Measurements from ENCODE around the gene CAMK1D. TPM values are rescaled to one million over a fixed set of nuclear protein-coding genes. Genes with fewer than 3 reads are reported as not detected.

Gene CAMK1D
- total and polyA plus RNA-seq, 4 experiments from 2014 or later: 5.2 to 22.2 (median 19.4) TPM

- intact Hi-C loops (cut with micrococcal nuclease): no loop called here
- Mint-ChIP-seq H3K36me3 (peaks cover 4 to 15% of the 10 kb centered on the region in 2 donors), H3K4me1 (peaks cover 8 to 19% (median 16%) of the 10 kb centered on the region in 4 donors), H3K27me3 (no peaks in the 10 kb centered on the region), H3K4me3 (no peak overlapping the region), H3K9me3 (no peaks in the 10 kb centered on the region), H3K27ac (peak overlapping the region in 1 of 7 donors; percentile 8)
- H3K4me1 ChIP-seq (ENCODE audit: insufficient read depth, low read length): no peaks in the 10 kb centered on the region
- ChIA-PET CTCF (ENCODE audit: partially characterized antibody) (no interaction called here), POLR2A (ENCODE audit: partially characterized antibody) (no interaction called here)
- no peaks in the 10 kb centered on the region for H3K9me3 ChIP-seq (ENCODE audit: control insufficient read depth in 1 of 2, low read length in 2 of 2)
- no peak overlapping the region for H3K27ac ChIP-seq (ENCODE audit: low read depth, low read length)
- H3K27me3 ChIP-seq (ENCODE audit: insufficient read depth, low read length): no peaks in the 10 kb centered on the region
- H3K36me3 ChIP-seq (ENCODE audit: insufficient read depth, low read length): no peaks in the 10 kb centered on the region
- H3K4me3 ChIP-seq (ENCODE audit: low read length in 2 of 2): no peak overlapping the region
- DNase-seq: no peak
These were observed 110.0 kb downstream of the CAMK1D start for GRCh38 chr10:12459340-12459739.

- Mint-ChIP-seq H3K4me1 (peaks cover 8 to 20% (median 16%) of the 10 kb centered on the region in 4 donors), H3K27me3 (no peaks in the 10 kb centered on the region), H3K9me3 (no peaks in the 10 kb centered on the region), H3K36me3 (peaks cover 4 to 15% of the 10 kb centered on the region in 2 donors), H3K4me3 (no peak overlapping the region), H3K27ac (peak overlapping the region in 1 of 7 donors; percentile 8)
- intact Hi-C loops (cut with micrococcal nuclease): no loop called here
- no peak for DNase-seq
- POLR2A ChIA-PET (ENCODE audit: partially characterized antibody): no interaction called here
- no peak overlapping the region for H3K4me3 ChIP-seq (ENCODE audit: low read length in 2 of 2)
- no peaks in the 10 kb centered on the region for H3K36me3 ChIP-seq (ENCODE audit: insufficient read depth, low read length)
- CTCF ChIA-PET (ENCODE audit: partially characterized antibody): no interaction called here
- no peaks in the 10 kb centered on the region for H3K9me3 ChIP-seq (ENCODE audit: control insufficient read depth in 1 of 2, low read length in 2 of 2)
- H3K27me3 ChIP-seq (ENCODE audit: insufficient read depth, low read length): no peaks in the 10 kb centered on the region
- no peak overlapping the region for H3K27ac ChIP-seq (ENCODE audit: low read depth, low read length)
- no peaks in the 10 kb centered on the region for H3K4me1 ChIP-seq (ENCODE audit: insufficient read depth, low read length)
These were observed 110.4 kb downstream of the CAMK1D start for GRCh38 chr10:12459762-12460161.

- H3K4me1 Mint-ChIP-seq: peaks cover 7 to 34% (median 16%) of the 10 kb centered on the region in 4 donors
- Histone ChIP-seq H3K27me3 (ENCODE audit: insufficient read depth, low read length) (no peaks in the 10 kb centered on the region), H3K4me3 (ENCODE audit: low read length in 2 of 2) (no peak overlapping the region), H3K9me3 (ENCODE audit: control insufficient read depth in 1 of 2, low read length in 2 of 2) (no peaks in the 10 kb centered on the region), H3K36me3 (ENCODE audit: insufficient read depth, low read length) (no peaks in the 10 kb centered on the region), H3K4me1 (ENCODE audit: insufficient read depth, low read length) (peaks cover 6% of the 10 kb centered on the region), H3K27ac (ENCODE audit: low read depth, low read length) (no peak overlapping the region)
- no peak overlapping the region for H3K4me3 Mint-ChIP-seq
- ChIA-PET CTCF (ENCODE audit: partially characterized antibody) (no interaction called here), POLR2A (ENCODE audit: partially characterized antibody) (no interaction called here)
- H3K27me3 Mint-ChIP-seq: no peaks in the 10 kb centered on the region
- peaks cover 0 to 2% (median 0%) of the 10 kb centered on the region in 8 donors for H3K9me3 Mint-ChIP-seq
- H3K36me3 Mint-ChIP-seq: peaks cover 3 to 10% of the 10 kb centered on the region in 2 donors
- DNase-seq: no peak
- no peak overlapping the region for H3K27ac Mint-ChIP-seq
- intact Hi-C loops (cut with micrococcal nuclease): no loop called here
These were observed 114.1 kb downstream of the CAMK1D start for GRCh38 chr10:12463459-12463838.

- Mint-ChIP-seq H3K27ac (peak overlapping the region in 2 of 7 donors; percentile 1 to 12), H3K27me3 (no peaks in the 10 kb centered on the region), H3K9me3 (peaks cover 0 to 2% (median 0%) of the 10 kb centered on the region in 8 donors), H3K4me1 (peaks cover 9 to 39% (median 17%) of the 10 kb centered on the region in 4 donors), H3K36me3 (peaks cover 3 to 10% of the 10 kb centered on the region in 2 donors), H3K4me3 (no peak overlapping the region)
- no peak for DNase-seq
- no peak overlapping the region for H3K27ac ChIP-seq (ENCODE audit: low read depth, low read length)
- ChIA-PET CTCF (ENCODE audit: partially characterized antibody) (no interaction called here), POLR2A (ENCODE audit: partially characterized antibody) (no interaction called here)
- H3K4me1 ChIP-seq (ENCODE audit: insufficient read depth, low read length): peaks cover 6% of the 10 kb centered on the region
- H3K4me3 ChIP-seq (ENCODE audit: low read length in 2 of 2): no peak overlapping the region
- H3K9me3 ChIP-seq (ENCODE audit: control insufficient read depth in 1 of 2, low read length in 2 of 2): no peaks in the 10 kb centered on the region
- intact Hi-C loops (cut with micrococcal nuclease): no loop called here
- H3K27me3 ChIP-seq (ENCODE audit: insufficient read depth, low read length): no peaks in the 10 kb centered on the region
- no peaks in the 10 kb centered on the region for H3K36me3 ChIP-seq (ENCODE audit: insufficient read depth, low read length)
These were observed 116.2 kb downstream of the CAMK1D start for GRCh38 chr10:12465385-12466136.

- Mint-ChIP-seq H3K9me3 (peaks cover 0 to 2% (median 0%) of the 10 kb centered on the region in 8 donors), H3K4me1 (peaks cover 12 to 43% (median 18%) of the 10 kb centered on the region in 4 donors), H3K27me3 (no peaks in the 10 kb centered on the region), H3K4me3 (no peak overlapping the region), H3K27ac (peak overlapping the region in 5 of 7 donors; percentile 50 to 82 (median 69)), H3K36me3 (peaks cover 0 to 7% of the 10 kb centered on the region in 2 donors)
- intact Hi-C loops (cut with micrococcal nuclease): no loop called here
- CTCF ChIA-PET (ENCODE audit: partially characterized antibody): interaction anchor here (0.8 kb wide), 1 partner anchor 217 kb away, joined by 3 read pairs; no protein-coding TSS in a partner anchor
- no peaks in the 10 kb centered on the region for H3K36me3 ChIP-seq (ENCODE audit: insufficient read depth, low read length)
- H3K27ac ChIP-seq (ENCODE audit: low read depth, low read length): no peak overlapping the region
- no peaks in the 10 kb centered on the region for H3K9me3 ChIP-seq (ENCODE audit: control insufficient read depth in 1 of 2, low read length in 2 of 2)
- DNase-seq: no peak
- H3K4me1 ChIP-seq (ENCODE audit: insufficient read depth, low read length): peaks cover 6% of the 10 kb centered on the region
- H3K27me3 ChIP-seq (ENCODE audit: insufficient read depth, low read length): no peaks in the 10 kb centered on the region
- POLR2A ChIA-PET (ENCODE audit: partially characterized antibody): no interaction called here
- H3K4me3 ChIP-seq (ENCODE audit: low read length in 2 of 2): no peak overlapping the region
These were observed 117.5 kb downstream of the CAMK1D start for GRCh38 chr10:12466704-12467305.

GRCh38 chr10:12469345-12469744 is 120.0 kb downstream of the CAMK1D start:
- Histone ChIP-seq H3K27me3 (ENCODE audit: insufficient read depth, low read length) (no peaks in the 10 kb centered on the region), H3K4me3 (ENCODE audit: low read length in 2 of 2) (no peak overlapping the region), H3K27ac (ENCODE audit: low read depth, low read length) (no peak overlapping the region), H3K36me3 (ENCODE audit: insufficient read depth, low read length) (no peaks in the 10 kb centered on the region), H3K4me1 (ENCODE audit: insufficient read depth, low read length) (peaks cover 6% of the 10 kb centered on the region), H3K9me3 (ENCODE audit: control insufficient read depth in 1 of 2, low read length in 2 of 2) (no peaks in the 10 kb centered on the region)
- peaks cover 0 to 4% (median 0%) of the 10 kb centered on the region in 8 donors for H3K9me3 Mint-ChIP-seq
- no peak overlapping the region for H3K27ac Mint-ChIP-seq
- H3K4me1 Mint-ChIP-seq: peaks cover 17 to 40% (median 24%) of the 10 kb centered on the region in 4 donors
- no peaks in the 10 kb centered on the region for H3K27me3 Mint-ChIP-seq
- no peak overlapping the region for H3K4me3 Mint-ChIP-seq
- peaks cover 2 to 12% of the 10 kb centered on the region in 2 donors for H3K36me3 Mint-ChIP-seq
- ChIA-PET CTCF (ENCODE audit: partially characterized antibody) (interaction anchor here (1.1 kb wide), 1 partner anchor 15 kb away, joined by 3 read pairs; no protein-coding TSS in a partner anchor), POLR2A (ENCODE audit: partially characterized antibody) (no interaction called here)
- DNase-seq: no peak
- intact Hi-C loops (cut with micrococcal nuclease): no loop called here

- H3K4me3 Mint-ChIP-seq: no peak overlapping the region
These were observed 121.4 kb downstream of the CAMK1D start for GRCh38 chr10:12470719-12471118.

More at GRCh38 chr10:12470719-12471118, 121.4 kb downstream of the CAMK1D start:
- H3K27ac Mint-ChIP-seq: peak overlapping the region in 3 of 7 donors; percentile 2 to 81 (median 15)
- no peak for DNase-seq
- Histone ChIP-seq H3K9me3 (ENCODE audit: control insufficient read depth in 1 of 2, low read length in 2 of 2) (no peaks in the 10 kb centered on the region), H3K27ac (ENCODE audit: low read depth, low read length) (no peak overlapping the region), H3K4me3 (ENCODE audit: low read length in 2 of 2) (no peak overlapping the region), H3K27me3 (ENCODE audit: insufficient read depth, low read length) (no peaks in the 10 kb centered on the region), H3K36me3 (ENCODE audit: insufficient read depth, low read length) (no peaks in the 10 kb centered on the region), H3K4me1 (ENCODE audit: insufficient read depth, low read length) (peaks cover 6% of the 10 kb centered on the region)
- H3K9me3 Mint-ChIP-seq: peaks cover 0 to 7% (median 0%) of the 10 kb centered on the region in 8 donors
- ChIA-PET CTCF (ENCODE audit: partially characterized antibody) (interaction anchor here (1.1 kb wide), 1 partner anchor 14 kb away, joined by 3 read pairs; no protein-coding TSS in a partner anchor), POLR2A (ENCODE audit: partially characterized antibody) (no interaction called here)
- intact Hi-C loops (cut with micrococcal nuclease): no loop called here
- no peaks in the 10 kb centered on the region for H3K27me3 Mint-ChIP-seq
- H3K4me1 Mint-ChIP-seq: peaks cover 17 to 40% (median 28%) of the 10 kb centered on the region in 4 donors
- H3K36me3 Mint-ChIP-seq: peaks cover 2 to 21% of the 10 kb centered on the region in 2 donors
